ENCODE measurements around the gene CTIF. TPM values are rescaled to one million over a fixed set of nuclear protein-coding genes. Genes with fewer than 3 reads are reported as not detected.

The CTIF gene
- total and polyA plus RNA-seq, 2 donors (not counting 1 experiment from before 2014, with no cell fraction given), result 27.2 to 28.1 TPM

- Histone ChIP-seq H3K79me2 (ENCODE audit: control insufficient read depth, insufficient read depth, low read length) (no peaks in the 10 kb centered on the region), H3K9me3 (ENCODE audit: control insufficient read depth, insufficient read depth, low read depth, low read length) (no peaks in the 10 kb centered on the region), H3K36me3 (ENCODE audit: control insufficient read depth, insufficient read depth, low read length) (peaks cover 3% of the 10 kb centered on the region), H3K9ac (ENCODE audit: insufficient read depth, low read length) (no peak overlapping the region), H3K4me3 (replicated peaks in 1 of 4; ENCODE audit: control extremely low read depth in 1 of 4, insufficient read depth in 1 of 4, low read depth in 3 of 4, low read length in 4 of 4) (no peak overlapping the region), H3K27me3 (ENCODE audit: control insufficient read depth, insufficient read depth, low read length) (no peaks in the 10 kb centered on the region), H3K4me2 (ENCODE audit: extremely low read depth, insufficient read depth, low read length) (no peak overlapping the region), H3K4me1 (ENCODE audit: control insufficient read depth, extremely low read depth, insufficient read depth, low read length) (peaks cover 18% of the 10 kb centered on the region), H4K20me1 (ENCODE audit: control insufficient read depth, extremely low read depth, insufficient read depth, low read length) (no peaks in the 10 kb centered on the region), H3K27ac (ENCODE audit: insufficient read depth, low read length) (no peak overlapping the region), H2AFZ (ENCODE audit: low read length) (no peak overlapping the region)
- TF ChIP-seq CTCF (conservative IDR thresholded peaks at IDR 0.05 in 1 of 2, IDR thresholded peaks at IDR 0.05 in 1 of 2; ENCODE audit: low read depth in 1 of 2, low read length in 2 of 2) (no peak), EZH2 (IDR thresholded peaks at IDR 0.05; ENCODE audit: low read length, missing control alignments) (no peak)
- no peak for DNase-seq (ENCODE audit: low read depth in 2 of 2)
These were observed 239.6 kb downstream of the CTIF start for GRCh38 chr18:48778344-48779011.

DNA sequence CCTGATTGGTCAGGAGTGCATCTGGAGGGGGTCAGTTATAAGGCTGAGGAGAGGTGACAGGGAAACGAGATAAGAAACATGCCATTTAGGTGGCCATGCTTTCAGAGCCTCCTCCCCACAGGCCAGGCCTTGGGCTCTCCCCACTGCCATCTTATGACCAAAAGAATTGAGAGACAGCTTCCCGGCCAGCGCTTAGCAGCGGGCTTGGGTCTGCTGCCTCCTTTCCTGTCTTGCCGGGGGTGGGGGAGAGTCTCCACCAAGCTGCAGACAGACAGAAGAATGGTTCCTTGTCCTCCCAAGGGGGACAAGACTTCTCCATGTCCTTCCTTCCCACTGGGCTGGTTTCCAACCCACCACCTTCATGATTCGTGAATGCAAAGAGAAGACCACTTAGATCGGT, 240.6 kb downstream of the CTIF start:
- Histone ChIP-seq H3K27ac (ENCODE audit: insufficient read depth, low read length) (no peak overlapping the region), H3K9ac (ENCODE audit: insufficient read depth, low read length) (no peak overlapping the region)
- no peak for TF ChIP-seq EZH2 (IDR thresholded peaks at IDR 0.05; ENCODE audit: low read length, missing control alignments)

GRCh38 chr18:48780201-48780912, 241.5 kb downstream of the CTIF start:
- TF ChIP-seq CTCF (conservative IDR thresholded peaks at IDR 0.05 in 1 of 2, IDR thresholded peaks at IDR 0.05 in 1 of 2; ENCODE audit: low read depth in 1 of 2, low read length in 2 of 2), result no peak
- TF ChIP-seq EZH2 (IDR thresholded peaks at IDR 0.05; ENCODE audit: low read length, missing control alignments), result no peak
- no peak overlapping the region for H3K4me2 ChIP-seq (ENCODE audit: extremely low read depth, insufficient read depth, low read length)
- H2AFZ ChIP-seq (ENCODE audit: low read length), result no peak overlapping the region
- H3K4me1 ChIP-seq (ENCODE audit: control insufficient read depth, extremely low read depth, insufficient read depth, low read length), result peaks cover 18% of the 10 kb centered on the region
- no peaks in the 10 kb centered on the region for H4K20me1 ChIP-seq (ENCODE audit: control insufficient read depth, extremely low read depth, insufficient read depth, low read length)
- DNase-seq (ENCODE audit: low read depth in 2 of 2), result peak; percentile 41 to 61
- H3K4me3 ChIP-seq (replicated peaks in 1 of 4; ENCODE audit: control extremely low read depth in 1 of 4, insufficient read depth in 1 of 4, low read depth in 3 of 4, low read length in 4 of 4), result no peak overlapping the region
- H3K27me3 ChIP-seq (ENCODE audit: control insufficient read depth, insufficient read depth, low read length), result no peaks in the 10 kb centered on the region
- H3K27ac ChIP-seq (ENCODE audit: insufficient read depth, low read length), result no peak overlapping the region
- no peak overlapping the region for H3K9ac ChIP-seq (ENCODE audit: insufficient read depth, low read length)
- peaks cover 1% of the 10 kb centered on the region for H3K36me3 ChIP-seq (ENCODE audit: control insufficient read depth, insufficient read depth, low read length)
- H3K9me3 ChIP-seq (ENCODE audit: control insufficient read depth, insufficient read depth, low read depth, low read length), result no peaks in the 10 kb centered on the region
- no peaks in the 10 kb centered on the region for H3K79me2 ChIP-seq (ENCODE audit: control insufficient read depth, insufficient read depth, low read length)

More for the DNA sequence above, 240.6 kb downstream of the CTIF start:
- Histone ChIP-seq H3K4me1 (ENCODE audit: control insufficient read depth, extremely low read depth, insufficient read depth, low read length) (peaks cover 18% of the 10 kb centered on the region), H3K4me3 (replicated peaks in 1 of 4; ENCODE audit: control extremely low read depth in 1 of 4, insufficient read depth in 1 of 4, low read depth in 3 of 4, low read length in 4 of 4) (no peak overlapping the region), H3K79me2 (ENCODE audit: control insufficient read depth, insufficient read depth, low read length) (no peaks in the 10 kb centered on the region), H4K20me1 (ENCODE audit: control insufficient read depth, extremely low read depth, insufficient read depth, low read length) (no peaks in the 10 kb centered on the region), H3K27me3 (ENCODE audit: control insufficient read depth, insufficient read depth, low read length) (no peaks in the 10 kb centered on the region), H3K4me2 (ENCODE audit: extremely low read depth, insufficient read depth, low read length) (no peak overlapping the region), H2AFZ (ENCODE audit: low read length) (no peak overlapping the region), H3K9me3 (ENCODE audit: control insufficient read depth, insufficient read depth, low read depth, low read length) (no peaks in the 10 kb centered on the region), H3K36me3 (ENCODE audit: control insufficient read depth, insufficient read depth, low read length) (peaks cover 1% of the 10 kb centered on the region)
- no peak for DNase-seq (ENCODE audit: low read depth in 2 of 2)
